Smooth muscle cell of the brain vasculature (primary cell): ENCODE measurements around the gene KAT6B.

ENCODE experiments used
- DNase-seq: peaks from one replicate; pipeline ENCODE4 v3.0.0-alpha.2; 2012; ENCODE audit warnings: low read depth, low spot score

Gene KAT6B

DNA sequence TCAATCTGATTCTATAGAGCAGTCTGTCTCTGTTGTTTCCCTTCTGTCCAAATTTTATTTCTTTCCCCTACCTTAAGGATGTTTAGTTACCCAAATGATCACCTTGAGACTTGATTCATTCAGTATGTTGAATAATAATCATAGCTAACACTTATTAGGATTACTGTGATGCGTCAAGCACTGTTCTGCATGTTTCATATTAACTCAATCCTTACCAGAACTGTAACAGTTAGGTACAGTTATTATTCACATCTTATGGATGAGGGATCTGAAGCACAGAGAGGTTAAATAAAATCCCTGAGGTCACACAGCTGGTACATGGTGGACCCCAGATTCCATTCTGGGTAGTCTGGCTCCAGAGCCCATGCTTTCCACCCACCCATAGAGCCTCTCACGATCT lies 187.1 kb downstream of the KAT6B start:
- no peak for DNase-seq

DNA sequence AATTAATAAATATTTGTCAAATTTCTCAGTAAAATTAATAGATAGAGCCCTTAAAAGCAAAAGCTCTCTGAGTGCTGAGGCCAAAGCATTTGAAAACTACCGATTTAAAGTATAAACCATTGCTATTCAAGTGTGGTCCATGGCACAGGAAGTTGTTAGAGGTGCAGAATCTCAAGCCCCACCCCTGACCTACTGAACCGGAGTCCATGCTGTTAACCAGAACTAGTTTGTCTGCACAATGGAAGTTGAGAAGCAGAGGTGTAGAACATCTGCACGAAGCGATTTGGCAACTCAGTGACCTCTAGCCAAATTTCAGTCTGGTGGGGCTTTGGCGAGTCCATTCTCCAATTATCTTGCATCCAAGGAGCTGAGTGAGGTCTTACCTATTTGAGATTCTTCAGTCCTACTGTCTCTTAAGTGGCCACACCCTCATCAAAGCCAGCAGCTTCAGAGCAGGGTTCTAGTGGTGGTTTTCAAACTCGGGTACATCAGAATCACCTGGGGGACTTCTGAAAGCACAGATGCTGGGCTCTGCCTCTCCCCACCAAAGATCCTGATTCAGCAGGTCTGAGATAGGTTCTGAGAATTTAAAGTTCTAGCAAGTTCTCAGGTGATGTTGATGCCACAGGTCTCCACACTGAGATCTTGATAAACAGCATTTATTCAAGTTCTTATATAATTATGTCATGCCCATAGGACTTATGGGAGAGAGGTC lies 188.3 kb downstream of the KAT6B start:
- DNase-seq = no peak

DNA sequence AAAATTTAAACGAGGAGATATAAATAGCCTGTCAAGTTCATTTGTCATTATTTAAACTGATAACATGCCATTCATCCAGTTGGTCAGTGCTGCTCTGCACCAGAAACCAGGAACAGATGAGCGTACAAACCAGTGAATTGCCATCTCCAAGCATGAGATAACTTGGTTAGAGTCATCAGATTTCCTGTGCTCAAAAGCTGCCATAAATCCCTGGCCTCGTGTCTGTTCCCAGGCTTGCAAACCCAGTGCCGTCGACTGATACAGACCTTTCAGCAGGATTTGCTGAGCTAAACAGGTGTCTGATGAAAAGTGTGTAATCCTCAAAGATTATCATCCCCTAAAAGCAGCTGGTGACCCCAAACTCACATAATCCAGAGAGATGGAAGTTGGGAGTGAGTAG lies 189.0 kb downstream of the KAT6B start:
- DNase-seq = no peak

DNA sequence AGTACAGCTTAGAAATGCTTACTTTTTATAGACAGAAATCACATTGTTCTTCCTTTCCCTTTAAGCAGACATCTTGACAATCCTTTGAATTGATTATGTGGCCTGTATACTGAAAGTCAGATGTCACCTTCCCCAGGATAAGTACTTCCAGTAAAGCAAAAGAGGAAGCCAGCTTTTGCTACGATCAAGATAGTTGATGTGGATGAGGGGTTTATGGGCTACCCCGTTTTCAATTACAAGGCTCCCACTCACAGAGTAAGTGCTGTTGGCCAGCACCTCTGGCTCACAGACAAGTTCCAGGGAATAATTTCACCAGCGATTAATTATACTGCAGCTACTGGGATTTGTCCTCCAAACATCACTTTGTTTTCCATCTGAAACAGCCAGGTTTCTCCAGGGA lies 189.9 kb downstream of the KAT6B start:
- no peak for DNase-seq

DNA sequence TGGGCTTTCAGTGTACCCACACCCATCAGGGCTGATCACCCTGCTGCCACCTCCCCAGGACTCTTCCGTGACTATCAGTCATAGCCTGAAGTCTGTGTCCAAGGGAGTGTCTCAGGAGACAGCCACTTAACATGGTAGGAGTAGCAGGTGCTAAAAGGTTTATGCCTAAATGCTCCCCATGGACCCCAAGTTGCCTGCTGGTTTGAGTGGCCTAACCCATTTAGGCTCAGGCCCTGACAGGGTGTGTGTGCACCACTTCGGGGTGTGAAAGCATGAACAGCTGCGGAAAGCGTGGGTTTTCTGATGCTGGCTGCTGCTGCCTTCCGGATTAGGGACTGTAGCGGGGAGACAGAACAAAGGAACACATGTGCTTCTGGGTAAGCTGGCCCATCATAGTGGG lies 191.9 kb downstream of the KAT6B start:
- no peak for DNase-seq

DNA sequence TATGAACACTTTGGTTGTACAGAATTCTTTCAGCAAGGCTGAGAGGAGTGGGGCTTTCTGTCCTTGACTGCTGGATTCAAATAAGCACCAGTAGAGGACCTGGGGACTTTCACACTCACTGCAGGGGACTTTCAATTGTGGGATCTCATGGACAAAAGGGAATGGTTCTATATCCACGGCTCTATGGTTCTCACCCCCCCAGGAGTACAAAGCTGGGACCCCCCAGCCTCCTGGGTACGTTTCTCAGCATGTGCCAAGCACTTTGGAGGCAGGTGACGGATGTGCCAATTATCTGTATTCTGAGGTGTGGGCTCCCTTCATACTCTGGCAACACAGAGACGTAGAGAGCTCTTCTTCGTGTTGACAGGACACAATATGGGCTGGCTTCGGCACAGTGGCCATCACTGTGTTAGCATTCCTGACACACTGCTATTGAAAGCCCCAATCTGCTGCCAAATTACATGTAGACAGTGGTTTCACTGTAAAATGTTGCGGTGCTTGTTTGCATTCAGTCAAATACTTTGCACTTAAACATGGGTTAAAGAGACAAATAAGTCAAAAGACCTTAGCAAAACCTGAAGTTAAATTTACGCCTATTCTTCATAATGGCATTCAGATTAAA lies 192.4 kb downstream of the KAT6B start:
- no peak for DNase-seq

DNA sequence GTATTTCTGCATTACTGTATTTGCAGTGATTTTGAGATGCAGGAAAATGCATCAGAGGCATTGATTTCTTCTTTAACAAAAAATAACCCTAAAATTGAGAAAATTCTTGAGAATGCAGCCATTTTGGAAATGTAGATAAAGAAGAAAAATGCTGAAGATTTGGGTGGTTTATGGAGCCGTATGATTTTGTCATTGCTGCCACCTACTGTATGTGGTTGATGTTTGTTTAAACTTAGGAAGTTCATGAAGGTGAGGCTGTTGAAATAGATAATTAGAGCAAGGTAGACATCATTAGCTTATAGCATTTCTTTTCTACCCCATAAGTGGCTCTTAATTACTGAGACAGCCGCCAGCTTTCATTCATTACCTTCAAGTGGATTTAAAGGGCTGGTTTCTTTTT lies 193.0 kb downstream of the KAT6B start:
- no peak for DNase-seq

DNA sequence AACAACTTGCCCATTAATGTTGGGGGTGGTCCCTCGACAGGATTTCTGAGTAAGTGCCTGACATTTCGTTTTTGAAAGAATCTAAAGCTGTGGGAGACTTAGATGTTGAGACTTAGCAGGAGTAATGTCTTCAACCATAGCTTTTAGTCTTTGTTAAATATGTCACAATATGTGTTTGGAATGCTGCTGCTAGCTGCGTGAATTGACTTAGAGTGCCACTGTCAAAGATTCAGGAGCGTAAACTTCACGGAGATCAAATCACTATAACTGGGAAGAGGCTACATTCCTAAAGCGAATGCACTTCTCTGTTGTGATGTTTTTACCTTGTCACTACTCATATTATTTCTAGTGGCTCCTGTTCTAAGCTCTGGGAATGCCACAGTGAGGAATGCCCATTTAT lies 193.8 kb downstream of the KAT6B start:
- DNase-seq = no peak

DNA sequence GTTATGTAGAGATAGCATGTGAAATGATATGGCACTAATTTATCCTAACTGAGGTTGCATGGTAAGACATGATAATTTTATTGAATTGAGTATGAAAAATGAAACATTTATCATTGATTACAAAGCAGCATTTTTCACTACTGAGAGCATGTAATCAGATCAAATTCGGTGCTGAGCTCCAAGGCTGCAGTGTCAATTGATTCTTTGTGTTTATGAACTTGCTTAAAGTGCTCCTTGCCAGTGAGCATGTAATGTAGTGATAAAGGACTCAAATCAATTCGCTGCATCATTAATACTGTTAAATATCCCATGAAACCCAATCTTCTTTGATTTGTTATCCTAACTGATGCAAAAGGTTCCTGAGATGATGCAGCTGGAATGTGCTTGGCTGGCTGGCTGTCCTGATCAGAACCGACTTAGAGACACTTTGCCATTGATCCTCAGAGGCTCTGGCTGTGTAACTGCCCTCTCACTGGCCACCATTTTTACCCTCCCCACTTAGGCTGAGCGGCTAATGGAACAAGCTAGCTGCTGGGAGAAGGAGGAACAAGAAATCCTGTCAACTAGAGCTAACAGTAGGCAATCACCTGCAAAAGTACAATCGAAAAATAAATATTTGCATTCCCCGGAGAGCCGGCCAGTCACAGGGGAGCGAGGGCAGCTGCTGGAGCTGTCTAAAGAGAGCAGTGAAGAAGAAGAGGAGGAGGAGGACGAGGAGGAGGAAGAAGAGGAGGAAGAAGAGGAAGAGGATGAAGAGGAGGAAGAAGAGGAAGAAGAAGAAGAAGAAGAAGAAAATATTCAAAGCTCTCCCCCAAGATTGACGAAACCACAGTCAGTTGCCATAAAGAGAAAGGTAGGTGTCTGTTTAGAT lies 195.2 kb downstream of the KAT6B start:
- DNase-seq = no peak

DNA sequence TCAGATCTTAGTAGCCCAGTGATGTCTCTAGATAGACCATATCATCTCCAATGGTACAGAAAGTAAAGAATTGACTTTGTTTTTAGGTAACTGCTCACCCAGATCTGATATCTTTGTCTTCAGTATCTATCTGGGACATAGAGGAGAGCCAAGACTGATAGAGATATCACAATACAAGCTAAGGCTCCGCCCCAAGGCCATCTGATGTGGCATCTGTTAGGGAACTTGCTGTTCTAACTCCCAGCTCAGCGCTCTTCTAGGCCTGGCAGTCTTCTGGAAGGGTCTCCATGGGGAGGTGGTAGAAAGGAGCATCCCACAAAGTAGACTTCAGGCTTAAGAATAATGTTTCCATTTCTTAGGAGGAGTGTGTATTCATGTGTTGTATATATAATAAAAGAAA lies 196.7 kb downstream of the KAT6B start:
- DNase-seq = no peak

DNA sequence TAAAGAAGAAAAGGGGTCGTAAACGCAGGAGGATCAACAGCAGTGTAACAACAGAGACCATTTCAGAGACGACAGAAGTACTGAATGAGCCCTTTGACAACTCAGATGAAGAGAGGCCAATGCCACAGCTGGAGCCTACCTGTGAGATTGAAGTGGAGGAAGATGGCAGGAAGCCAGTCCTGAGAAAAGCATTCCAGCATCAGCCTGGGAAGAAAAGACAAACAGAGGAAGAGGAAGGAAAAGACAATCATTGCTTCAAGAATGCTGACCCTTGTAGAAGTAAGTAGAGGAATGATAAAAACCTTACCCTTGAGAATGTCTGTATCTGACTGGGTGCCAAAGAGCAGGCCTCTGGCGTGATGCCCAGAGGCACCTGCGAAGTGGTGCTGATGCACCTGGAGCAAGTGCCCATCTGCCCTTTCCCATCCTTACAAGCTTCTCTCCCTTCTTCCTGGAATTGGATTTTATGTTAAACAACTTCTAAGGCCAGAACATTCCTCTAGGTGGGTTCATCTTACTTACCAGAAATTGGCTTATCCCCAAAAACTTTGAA lies 198.6 kb downstream of the KAT6B start:
- no peak for DNase-seq

DNA sequence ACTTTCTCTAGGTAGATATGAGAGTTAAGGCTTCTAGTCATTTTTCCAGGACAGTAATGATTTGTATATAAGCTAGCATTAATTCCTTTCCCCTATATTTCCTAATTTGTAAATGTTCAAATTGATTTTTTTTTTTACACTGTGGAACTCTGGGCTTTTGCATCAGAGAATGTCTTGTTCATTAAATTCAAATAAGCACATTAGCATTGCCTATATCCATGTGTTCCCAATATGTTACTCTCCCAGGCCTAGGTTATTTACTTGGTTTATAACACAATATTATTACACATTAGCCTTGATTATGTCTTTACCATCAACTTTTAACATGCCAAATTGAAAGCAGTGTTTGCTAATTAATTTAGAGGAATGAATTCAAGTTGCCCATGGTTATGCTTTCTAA lies 201.6 kb downstream of the KAT6B start:
- DNase-seq = no peak

DNA sequence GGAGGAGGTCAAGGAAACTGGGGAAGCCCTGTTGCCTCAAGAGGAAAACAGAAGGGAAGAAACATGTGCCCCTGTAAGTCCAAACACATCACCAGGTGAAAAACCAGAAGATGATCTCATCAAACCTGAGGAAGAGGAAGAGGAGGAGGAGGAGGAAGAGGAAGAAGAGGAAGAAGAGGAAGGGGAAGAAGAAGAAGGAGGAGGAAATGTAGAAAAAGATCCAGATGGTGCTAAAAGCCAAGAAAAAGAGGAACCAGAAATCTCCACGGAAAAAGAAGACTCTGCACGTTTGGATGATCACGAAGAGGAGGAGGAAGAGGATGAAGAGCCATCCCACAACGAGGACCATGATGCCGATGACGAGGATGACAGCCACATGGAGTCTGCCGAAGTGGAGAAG lies 202.3 kb downstream of the KAT6B start:
- no peak for DNase-seq

DNA sequence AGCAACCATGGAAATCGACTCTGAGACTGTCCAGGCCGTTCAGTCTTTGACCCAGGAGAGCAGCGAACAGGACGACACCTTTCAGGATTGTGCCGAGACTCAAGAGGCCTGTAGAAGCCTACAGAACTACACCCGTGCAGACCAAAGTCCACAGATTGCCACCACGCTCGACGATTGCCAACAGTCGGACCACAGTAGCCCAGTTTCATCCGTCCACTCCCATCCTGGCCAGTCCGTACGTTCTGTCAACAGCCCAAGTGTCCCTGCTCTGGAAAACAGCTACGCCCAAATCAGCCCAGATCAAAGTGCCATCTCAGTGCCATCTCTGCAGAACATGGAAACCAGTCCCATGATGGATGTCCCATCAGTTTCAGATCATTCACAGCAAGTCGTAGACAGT lies 203.0 kb downstream of the KAT6B start:
- no peak for DNase-seq

DNA sequence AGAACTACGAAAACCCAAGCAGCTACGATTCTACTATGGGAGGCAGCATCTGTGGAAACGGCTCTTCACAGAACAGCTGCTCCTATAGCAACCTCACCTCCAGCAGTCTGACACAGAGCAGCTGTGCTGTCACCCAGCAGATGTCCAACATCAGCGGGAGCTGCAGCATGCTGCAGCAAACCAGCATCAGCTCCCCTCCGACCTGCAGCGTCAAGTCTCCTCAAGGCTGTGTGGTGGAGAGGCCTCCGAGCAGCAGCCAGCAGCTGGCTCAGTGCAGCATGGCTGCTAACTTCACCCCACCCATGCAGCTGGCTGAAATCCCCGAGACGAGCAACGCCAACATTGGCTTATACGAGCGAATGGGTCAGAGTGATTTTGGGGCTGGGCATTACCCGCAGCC lies 203.5 kb downstream of the KAT6B start:
- no peak for DNase-seq

DNA sequence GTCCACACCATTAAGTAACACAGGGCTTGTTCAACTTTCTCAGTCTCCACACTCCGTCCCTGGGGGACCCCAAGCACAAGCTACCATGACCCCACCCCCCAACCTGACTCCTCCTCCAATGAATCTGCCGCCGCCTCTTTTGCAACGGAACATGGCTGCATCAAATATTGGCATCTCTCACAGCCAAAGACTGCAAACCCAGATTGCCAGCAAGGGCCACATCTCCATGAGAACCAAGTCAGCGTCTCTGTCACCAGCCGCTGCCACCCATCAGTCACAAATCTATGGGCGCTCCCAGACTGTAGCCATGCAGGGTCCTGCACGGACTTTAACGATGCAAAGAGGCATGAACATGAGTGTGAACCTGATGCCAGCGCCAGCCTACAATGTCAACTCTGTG lies 204.0 kb downstream of the KAT6B start:
- DNase-seq = no peak

DNA sequence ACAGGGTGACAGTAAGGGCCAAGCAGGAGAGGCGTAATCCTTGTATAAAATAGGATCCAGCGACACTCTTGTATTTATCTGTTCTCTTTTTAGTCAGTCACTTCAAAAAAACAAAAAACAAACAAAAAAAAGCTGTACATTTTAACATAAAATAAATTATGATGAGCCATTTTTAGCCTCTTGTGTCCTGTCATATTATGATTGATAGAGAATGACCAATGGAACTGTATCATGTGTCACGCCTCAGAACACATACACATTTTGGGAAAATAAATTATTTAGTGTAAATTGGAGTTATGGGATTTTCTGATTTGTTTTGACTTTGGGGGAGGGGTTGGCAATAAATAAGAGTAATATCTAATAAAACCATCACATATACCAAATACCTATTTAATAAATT lies 205.7 kb downstream of the KAT6B start:
- no peak for DNase-seq

DNA sequence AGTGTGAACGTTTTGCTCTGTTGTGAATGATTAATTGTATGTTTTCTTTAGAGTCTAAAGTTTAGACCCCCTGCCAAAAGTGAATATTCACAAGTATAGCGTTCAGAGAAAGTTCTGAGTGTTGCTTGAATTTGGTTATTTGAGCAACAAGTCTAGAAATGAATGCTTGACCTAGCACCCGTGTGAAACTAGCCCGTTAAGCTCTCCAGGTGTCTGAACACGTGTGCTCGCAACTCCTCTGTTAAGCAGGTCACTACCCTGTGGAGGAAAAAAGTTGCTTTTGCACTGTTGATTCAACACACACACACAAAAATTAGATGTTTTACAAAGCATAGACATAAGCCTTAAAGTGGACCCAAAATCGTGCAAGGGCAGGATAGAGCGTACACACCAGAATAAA lies 206.4 kb downstream of the KAT6B start:
- no peak for DNase-seq

DNA sequence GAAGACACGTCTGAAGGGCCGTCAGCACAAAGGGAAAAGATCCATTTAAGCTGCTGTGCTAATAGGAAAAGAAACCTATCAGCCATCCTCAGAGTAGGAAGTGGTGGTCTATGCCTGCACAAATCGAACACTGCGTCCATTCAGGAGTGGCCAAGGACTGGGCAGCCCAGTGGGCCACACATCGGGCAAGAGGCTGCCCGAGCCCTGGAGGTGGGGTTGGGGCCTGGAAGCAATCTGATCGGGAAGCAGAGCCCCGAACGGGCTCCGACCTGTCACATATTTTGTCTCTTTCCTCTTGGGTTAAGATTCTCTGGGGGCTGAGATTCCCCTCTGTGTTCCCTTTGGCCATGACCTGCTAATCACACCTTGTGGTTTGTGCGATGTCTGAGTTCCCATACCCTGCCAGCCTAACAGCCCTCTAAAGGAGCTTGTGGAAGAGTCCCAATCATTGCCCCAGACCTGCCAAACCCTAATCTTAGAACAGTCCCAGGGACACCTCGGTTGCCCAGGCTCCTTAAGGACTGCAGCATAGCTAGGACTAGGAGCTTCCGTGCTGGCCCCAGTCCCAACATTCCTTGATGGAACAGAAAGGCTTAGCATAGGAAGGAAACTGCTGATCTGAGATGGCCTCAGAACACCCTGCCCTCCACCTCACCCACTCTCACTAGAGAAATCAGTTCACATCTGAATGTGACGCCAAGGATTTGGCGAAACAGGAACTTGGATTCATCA lies 207.2 kb downstream of the KAT6B start:
- DNase-seq = no peak

DNA sequence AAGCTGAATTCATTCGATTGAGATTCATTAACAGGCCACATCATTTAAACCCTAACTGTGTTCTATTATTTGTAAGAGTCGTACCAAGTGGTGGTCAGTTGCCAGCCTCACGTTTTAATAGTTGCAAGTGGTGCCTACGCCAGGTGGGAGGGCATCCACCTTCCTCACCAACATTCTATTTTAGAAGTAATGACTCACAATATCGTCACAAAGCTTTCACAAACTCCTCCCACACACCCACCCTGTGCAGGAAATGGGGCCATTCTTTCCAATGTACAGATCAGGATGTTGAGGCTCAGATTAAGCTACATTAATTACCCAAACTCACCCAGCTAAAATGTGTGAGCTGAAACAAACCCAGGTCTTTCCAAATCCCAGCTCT lies 207.7 kb downstream of the KAT6B start:
- no peak for DNase-seq

DNA sequence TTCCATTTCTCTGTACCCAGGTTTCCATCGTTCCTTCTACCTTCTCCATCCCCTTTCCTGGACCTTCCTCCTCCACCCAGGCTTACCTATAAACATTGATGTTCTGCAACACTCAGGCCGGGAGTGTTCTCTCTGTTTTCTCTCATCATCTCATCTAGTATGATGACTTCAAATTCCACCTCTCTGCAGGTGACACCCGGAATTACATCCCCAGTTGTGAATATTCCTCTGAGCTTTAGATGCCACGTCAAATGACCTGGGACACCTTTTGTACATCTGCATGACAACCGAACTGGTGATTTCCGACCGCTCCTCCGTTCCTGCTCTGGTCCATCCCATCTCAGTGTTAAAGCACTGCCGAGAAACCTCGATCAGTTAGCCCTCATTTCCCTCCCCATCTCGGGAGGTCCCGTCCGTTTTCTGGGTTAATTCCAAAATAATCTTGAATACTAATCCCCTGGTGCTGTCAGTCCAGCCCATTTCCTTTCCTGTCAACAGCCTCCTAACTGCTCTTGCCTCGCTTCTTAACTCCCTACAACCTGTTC lies 208.4 kb downstream of the KAT6B start:
- DNase-seq = no peak
